ENCODE results near the gene AFAP1.

DNA sequence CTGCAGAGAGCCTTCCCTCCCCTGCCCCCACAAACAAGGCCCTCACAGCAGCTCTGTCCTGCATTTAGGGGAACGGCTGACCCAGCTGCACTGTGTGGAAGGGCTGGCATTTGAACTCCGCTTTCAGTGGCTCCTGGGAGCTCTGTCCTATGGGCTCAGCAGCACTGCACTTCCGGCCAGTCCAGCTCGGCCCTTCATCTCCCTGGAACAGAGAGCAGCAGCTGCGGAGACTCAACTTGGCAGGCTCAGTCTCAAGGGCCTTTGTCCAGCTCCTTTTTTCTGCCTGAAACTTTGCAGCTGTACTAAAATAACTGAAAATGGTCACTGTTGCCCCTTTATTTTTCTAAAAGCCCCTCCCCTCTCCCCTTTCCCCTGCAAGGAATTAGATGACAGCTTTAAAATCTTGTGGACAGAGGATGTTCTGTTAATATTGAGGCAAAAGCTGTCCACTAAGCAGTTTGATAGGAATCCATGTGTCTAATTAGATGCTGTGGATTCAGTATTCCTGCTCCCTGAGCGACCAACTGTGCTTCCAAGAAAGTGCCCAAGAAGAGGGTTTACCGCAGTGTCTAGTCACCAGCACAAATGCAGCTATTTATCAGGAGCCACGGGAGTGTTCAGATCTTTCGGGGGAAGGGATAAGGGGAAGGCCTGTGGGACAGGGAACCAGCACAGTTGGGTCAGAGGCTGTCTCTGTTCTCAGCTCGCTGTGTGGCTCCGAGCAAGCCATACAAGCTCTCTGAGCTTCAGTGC lies 133.1 kb downstream of the AFAP1 start:
- TF ChIP-seq TAF1 (IDR thresholded peaks at IDR 0.05; ENCODE audit: low read depth) (no peak), EGR1 (IDR thresholded peaks at IDR 0.05) (no peak), CREB1 (IDR thresholded peaks at IDR 0.05; ENCODE audit: low read depth) (no peak), YY1 (IDR thresholded peaks at IDR 0.05; ENCODE audit: low read depth) (no peak), MAX (IDR thresholded peaks at IDR 0.05) (no peak)
- TF ChIP-seq, protein P1, sequence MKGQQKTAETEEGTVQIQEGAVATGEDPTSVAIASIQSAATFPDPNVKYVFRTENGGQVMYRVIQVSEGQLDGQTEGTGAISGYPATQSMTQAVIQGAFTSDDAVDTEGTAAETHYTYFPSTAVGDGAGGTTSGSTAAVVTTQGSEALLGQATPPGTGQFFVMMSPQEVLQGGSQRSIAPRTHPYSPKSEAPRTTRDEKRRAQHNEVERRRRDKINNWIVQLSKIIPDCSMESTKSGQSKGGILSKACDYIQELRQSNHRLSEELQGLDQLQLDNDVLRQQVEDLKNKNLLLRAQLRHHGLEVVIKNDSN (IDR thresholded peaks at IDR 0.05), result no peak
